Karpas-422 (cell line): ENCODE data around the gene GPER1. TPM values are rescaled to one million over a fixed set of nuclear protein-coding genes. Genes with fewer than 3 reads are reported as not detected.

Source experiments
- DNase-seq: peaks from one replicate; pipeline ENCODE4 v3.0.0-alpha.2; 2015
- H2AFZ ChIP-seq: fragments of 200-600 bp; sonication (generic); 2 replicates; pipeline ENCODE4 v1.6.1; 2014; ENCODE audit warnings: antibody characterized with exemption, low read length, mixed read lengths
- H3K27ac ChIP-seq: fragments of 200-600 bp; sonication (generic); 2 replicates; pipeline ENCODE4 v1.5.1; 2014; ENCODE audit warnings: mild to moderate bottlenecking, low read length, moderate library complexity
- H3K27me3 ChIP-seq: fragments of 200-600 bp; sonication (generic); 2 replicates; pipeline ENCODE4 v1.6.1; 2014; ENCODE audit warnings: low read length, mixed read lengths
- H3K36me3 ChIP-seq: fragments of 200-600 bp; sonication (generic); 2 replicates; pipeline ENCODE4 v1.6.1; 2014; ENCODE audit warnings: low read length, mixed read lengths; ENCODE audit not compliant: insufficient read depth
- H3K4me1 ChIP-seq: fragments of 200-600 bp; sonication (generic); 2 replicates; pipeline ENCODE4 v1.6.1; 2014; ENCODE audit warnings: mild to moderate bottlenecking, low read length, mixed read lengths
- H3K4me2 ChIP-seq: fragments of 200-600 bp; sonication (generic); 2 replicates; pipeline ENCODE4 v1.6.1; 2014; ENCODE audit warnings: low read length, low read depth, mild to moderate bottlenecking; ENCODE audit not compliant: poor library complexity, severe bottlenecking
- H3K4me3 ChIP-seq: fragments of 200-600 bp; sonication (generic); 2 replicates; pipeline ENCODE4 v1.5.1; 2014; ENCODE audit warnings: mild to moderate bottlenecking, antibody characterized with exemption, low read length, mixed read lengths
- H3K79me2 ChIP-seq: fragments of 200-600 bp; sonication (generic); 2 replicates; pipeline ENCODE4 v1.6.1; 2014; ENCODE audit warnings: mild to moderate bottlenecking, low read length, mixed read lengths
- H3K9ac ChIP-seq: fragments of 200-600 bp; sonication (generic); 2 replicates; pipeline ENCODE4 v1.6.0; 2014; ENCODE audit warnings: low read length
- H3K9me2 ChIP-seq: fragments of 200-600 bp; sonication (generic), shearing (Covaris generic); replicated peaks from 2 replicates; pipeline ENCODE4 v1.6.0; 2014; ENCODE audit warnings: mild to moderate bottlenecking, low read length, moderate library complexity; ENCODE audit not compliant: insufficient read depth
- H3K9me3 ChIP-seq: fragments of 300-700, 200-600 bp; sonication (generic); 2 replicates; pipeline ENCODE4 v1.6.1; 2014; ENCODE audit warnings: low read length, mixed read lengths
- H4K20me1 ChIP-seq: fragments of 200-600 bp; sonication (generic); 2 replicates; pipeline ENCODE4 v1.6.1; 2014; ENCODE audit warnings: mild to moderate bottlenecking, antibody characterized with exemption, low read length, low read depth; ENCODE audit not compliant: insufficient read depth
- total RNA-seq: library from RNA; depleted of rRNA; stranded (reverse); fragments of >200 nt; shearing (Covaris generic); gene quantifications from 2 replicates; pipeline ENCODE4 v1.2.3, GENCODE V29; 2014; ENCODE audit warnings: low replicate concordance

Gene GPER1
- total RNA-seq, 1 experiment from 2014 or later = not detected

- peak overlapping the region; percentile 55 for H3K4me2 ChIP-seq
- H3K9me2 ChIP-seq = no peaks in the 10 kb centered on the region
- peak overlapping the region; percentile 29 for H3K27ac ChIP-seq
- no peak overlapping the region for H3K9ac ChIP-seq
- peak; percentile 44 for DNase-seq
- 0 out of 2 replicates have a peak overlapping the region, but pooled peaks have one; percentile 23 for H3K4me3 ChIP-seq
- no peak overlapping the region for H2AFZ ChIP-seq
- H3K36me3 ChIP-seq = no peaks in the 10 kb centered on the region
- H3K27me3 ChIP-seq = no peaks in the 10 kb centered on the region
- no peaks in the 10 kb centered on the region for H3K79me2 ChIP-seq
- peaks cover 75% of the 10 kb centered on the region for H4K20me1 ChIP-seq
- H3K9me3 ChIP-seq = no peaks in the 10 kb centered on the region
- peaks cover 22% of the 10 kb centered on the region for H3K4me1 ChIP-seq
Measured at GRCh38 chr7:1085910-1086421, 1.9 kb upstream of the GPER1 start.

GRCh38 chr7:1086588-1087464 lies 1.1 kb upstream of the GPER1 start:
- no peak overlapping the region for H3K4me3 ChIP-seq
- H3K9ac ChIP-seq = no peak overlapping the region
- peaks cover 22% of the 10 kb centered on the region for H3K4me1 ChIP-seq
- no peak overlapping the region for H2AFZ ChIP-seq
- no peaks in the 10 kb centered on the region for H3K36me3 ChIP-seq
- H3K9me3 ChIP-seq = no peaks in the 10 kb centered on the region
- H3K27ac ChIP-seq = peak overlapping the region; percentile 29
- H3K27me3 ChIP-seq = no peaks in the 10 kb centered on the region
- peak; percentile 89 for DNase-seq
- peak overlapping the region; percentile 55 for H3K4me2 ChIP-seq
- H3K79me2 ChIP-seq = no peaks in the 10 kb centered on the region
- H4K20me1 ChIP-seq = peaks cover 72% of the 10 kb centered on the region
- no peaks in the 10 kb centered on the region for H3K9me2 ChIP-seq

GRCh38 chr7:1087465-1087814 lies 473 bp upstream of the GPER1 start:
- no peak overlapping the region for H3K4me3 ChIP-seq

GRCh38 chr7:1090236-1090635 lies 2.3 kb downstream of the GPER1 start:
- Histone ChIP-seq H3K9me2 (no peaks in the 10 kb centered on the region), H3K4me3 (no peak overlapping the region), H3K4me1 (peaks cover 21% of the 10 kb centered on the region), H3K27me3 (no peaks in the 10 kb centered on the region), H4K20me1 (peaks cover 63% of the 10 kb centered on the region; the same call in 1 of the 2 replicates), H3K36me3 (no peaks in the 10 kb centered on the region), H3K4me2 (no peak overlapping the region), H3K79me2 (no peaks in the 10 kb centered on the region), H2AFZ (no peak overlapping the region), H3K9ac (no peak overlapping the region), H3K27ac (no peak overlapping the region), H3K9me3 (no peaks in the 10 kb centered on the region)
- no peak for DNase-seq

More at GRCh38 chr7:1087465-1087814, 473 bp upstream of the GPER1 start:
- no peaks in the 10 kb centered on the region for H3K27me3 ChIP-seq
- no peak overlapping the region for H3K27ac ChIP-seq
- no peak for DNase-seq
- no peak overlapping the region for H3K4me2 ChIP-seq
- H2AFZ ChIP-seq = no peak overlapping the region
- H3K79me2 ChIP-seq = no peaks in the 10 kb centered on the region
- no peaks in the 10 kb centered on the region for H3K9me3 ChIP-seq
- no peak overlapping the region for H3K9ac ChIP-seq
- H3K9me2 ChIP-seq = no peaks in the 10 kb centered on the region
- no peaks in the 10 kb centered on the region for H3K36me3 ChIP-seq
- H3K4me1 ChIP-seq = peaks cover 22% of the 10 kb centered on the region
- H4K20me1 ChIP-seq = peaks cover 70% of the 10 kb centered on the region

GRCh38 chr7:1090686-1091643 lies 3.1 kb downstream of the GPER1 start:
- Histone ChIP-seq H3K36me3 (no peaks in the 10 kb centered on the region), H3K79me2 (no peaks in the 10 kb centered on the region), H2AFZ (no peak overlapping the region), H3K9me3 (no peaks in the 10 kb centered on the region), H3K27ac (no peak overlapping the region), H3K4me1 (peaks cover 13% of the 10 kb centered on the region), H3K27me3 (no peaks in the 10 kb centered on the region), H3K9me2 (no peaks in the 10 kb centered on the region), H3K9ac (no peak overlapping the region), H3K4me2 (no peak overlapping the region), H4K20me1 (peaks cover 65% of the 10 kb centered on the region; the same call in 1 of the 2 replicates), H3K4me3 (no peak overlapping the region)
- no peak for DNase-seq

- no peak overlapping the region for H3K4me3 ChIP-seq
- no peak for DNase-seq
- H3K9me2 ChIP-seq = no peaks in the 10 kb centered on the region
- no peak overlapping the region for H2AFZ ChIP-seq
- no peaks in the 10 kb centered on the region for H3K36me3 ChIP-seq
- H3K27me3 ChIP-seq = no peaks in the 10 kb centered on the region
- no peak overlapping the region for H3K27ac ChIP-seq
- H3K4me1 ChIP-seq = peaks cover 7% of the 10 kb centered on the region
- no peak overlapping the region for H3K9ac ChIP-seq
- no peaks in the 10 kb centered on the region for H3K9me3 ChIP-seq
- peaks cover 63% of the 10 kb centered on the region; the same call in 1 of the 2 replicates for H4K20me1 ChIP-seq
- H3K4me2 ChIP-seq = no peak overlapping the region
- H3K79me2 ChIP-seq = no peaks in the 10 kb centered on the region
Measured at GRCh38 chr7:1091644-1092027, 3.7 kb downstream of the GPER1 start.

- H3K9ac ChIP-seq = no peak overlapping the region
- no peaks in the 10 kb centered on the region for H3K27me3 ChIP-seq
- H3K27ac ChIP-seq = no peak overlapping the region
- H3K4me3 ChIP-seq = no peak overlapping the region
- no peaks in the 10 kb centered on the region for H3K9me3 ChIP-seq
- H3K36me3 ChIP-seq = no peaks in the 10 kb centered on the region
- H3K4me2 ChIP-seq = no peak overlapping the region
- peaks cover under 1% of the 10 kb centered on the region for H3K4me1 ChIP-seq
- peaks cover 60% of the 10 kb centered on the region; the same call in 1 of the 2 replicates for H4K20me1 ChIP-seq
- H2AFZ ChIP-seq = no peak overlapping the region
- no peaks in the 10 kb centered on the region for H3K79me2 ChIP-seq
- no peak for DNase-seq
- H3K9me2 ChIP-seq = no peaks in the 10 kb centered on the region
Measured at GRCh38 chr7:1092161-1092632, 4.3 kb downstream of the GPER1 start.
